ENCODE results near the gene FNIP2. TPM values are rescaled to one million over a fixed set of nuclear protein-coding genes. Genes with fewer than 3 reads are reported as not detected.

The FNIP2 gene
- total and polyA plus RNA-seq, 10 of the 15 experiments (the other 5 are each of a cell fraction or from before 2014, with no cell fraction given) = 0.03 to 0.38 (median 0.15) TPM

GRCh38 chr4:158805635-158806471, 37.0 kb downstream of the FNIP2 start (continued):
- TF ChIP-seq CHD4 (IDR thresholded peaks at IDR 0.05) = no peak
- no peak for TF ChIP-seq CBFB (IDR thresholded peaks at IDR 0.05; ENCODE audit: low read depth)
- no peak; the same call in 1 of the 2 replicates for TF ChIP-seq ZNF384 (IDR thresholded peaks at IDR 0.05; ENCODE audit: borderline replicate concordance, low read depth, low read length)
- TF ChIP-seq SIN3A (IDR thresholded peaks at IDR 0.05; ENCODE audit: low read depth, low read length) = no peak
- no peak for TF ChIP-seq FOXM1 (IDR thresholded peaks at IDR 0.05; ENCODE audit: low read depth, low read length)
- no peak for TF ChIP-seq CBX5 (IDR thresholded peaks at IDR 0.05; ENCODE audit: low read depth)
- TF ChIP-seq SMC3 (IDR thresholded peaks at IDR 0.05; ENCODE audit: borderline replicate concordance, low read length) = no peak
- no peak for TF ChIP-seq HSF1 (IDR thresholded peaks at IDR 0.05; ENCODE audit: low read depth, low read length)
- no peak for TF ChIP-seq HCFC1 (IDR thresholded peaks at IDR 0.05; ENCODE audit: low read length)

DNA sequence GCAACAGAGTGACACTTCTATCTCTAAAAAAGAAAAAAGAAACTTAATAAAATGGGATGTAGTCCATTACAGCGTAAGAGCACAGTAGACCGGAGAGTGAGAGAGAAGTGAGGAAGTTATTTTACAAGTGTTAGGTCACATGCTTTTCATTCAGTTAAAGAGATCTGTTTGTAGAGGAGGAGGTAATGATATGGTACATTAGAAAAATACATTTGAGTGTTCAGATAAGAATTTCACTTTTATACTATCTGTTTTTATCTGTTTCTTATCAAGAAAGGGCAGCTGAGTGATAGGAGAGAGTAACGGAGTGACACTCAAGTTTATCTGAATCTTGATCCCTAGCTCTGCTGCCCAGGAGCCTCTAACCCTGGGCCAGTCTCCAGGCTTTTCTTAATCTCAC, 38.9 kb downstream of the FNIP2 start:
- POLR2A ChIA-PET = no interaction called here
- TF ChIP-seq RFX5 (IDR thresholded peaks at IDR 0.05; ENCODE audit: low read depth, low read length) = no peak
- no peak for TF ChIP-seq IKZF1 (conservative IDR thresholded peaks at IDR 0.05)
- TF ChIP-seq, protein P1, sequence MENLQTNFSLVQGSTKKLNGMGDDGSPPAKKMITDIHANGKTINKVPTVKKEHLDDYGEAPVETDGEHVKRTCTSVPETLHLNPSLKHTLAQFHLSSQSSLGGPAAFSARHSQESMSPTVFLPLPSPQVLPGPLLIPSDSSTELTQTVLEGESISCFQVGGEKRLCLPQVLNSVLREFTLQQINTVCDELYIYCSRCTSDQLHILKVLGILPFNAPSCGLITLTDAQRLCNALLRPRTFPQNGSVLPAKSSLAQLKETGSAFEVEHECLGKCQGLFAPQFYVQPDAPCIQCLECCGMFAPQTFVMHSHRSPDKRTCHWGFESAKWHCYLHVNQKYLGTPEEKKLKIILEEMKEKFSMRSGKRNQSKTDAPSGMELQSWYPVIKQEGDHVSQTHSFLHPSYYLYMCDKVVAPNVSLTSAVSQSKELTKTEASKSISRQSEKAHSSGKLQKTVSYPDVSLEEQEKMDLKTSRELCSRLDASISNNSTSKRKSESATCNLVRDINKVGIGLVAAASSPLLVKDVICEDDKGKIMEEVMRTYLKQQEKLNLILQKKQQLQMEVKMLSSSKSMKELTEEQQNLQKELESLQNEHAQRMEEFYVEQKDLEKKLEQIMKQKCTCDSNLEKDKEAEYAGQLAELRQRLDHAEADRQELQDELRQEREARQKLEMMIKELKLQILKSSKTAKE (IDR thresholded peaks at IDR 0.05; ENCODE audit: low read depth, poor library complexity, severe bottlenecking) = no peak
- no peak for TF ChIP-seq POLR2AphosphoS5 (IDR thresholded peaks at IDR 0.05; ENCODE audit: low read length)
- TF ChIP-seq, protein P2, sequence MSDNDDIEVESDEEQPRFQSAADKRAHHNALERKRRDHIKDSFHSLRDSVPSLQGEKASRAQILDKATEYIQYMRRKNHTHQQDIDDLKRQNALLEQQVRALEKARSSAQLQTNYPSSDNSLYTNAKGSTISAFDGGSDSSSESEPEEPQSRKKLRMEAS (IDR thresholded peaks at IDR 0.05; ENCODE audit: low read depth, low read length) = no peak
- TF ChIP-seq, protein P3, sequence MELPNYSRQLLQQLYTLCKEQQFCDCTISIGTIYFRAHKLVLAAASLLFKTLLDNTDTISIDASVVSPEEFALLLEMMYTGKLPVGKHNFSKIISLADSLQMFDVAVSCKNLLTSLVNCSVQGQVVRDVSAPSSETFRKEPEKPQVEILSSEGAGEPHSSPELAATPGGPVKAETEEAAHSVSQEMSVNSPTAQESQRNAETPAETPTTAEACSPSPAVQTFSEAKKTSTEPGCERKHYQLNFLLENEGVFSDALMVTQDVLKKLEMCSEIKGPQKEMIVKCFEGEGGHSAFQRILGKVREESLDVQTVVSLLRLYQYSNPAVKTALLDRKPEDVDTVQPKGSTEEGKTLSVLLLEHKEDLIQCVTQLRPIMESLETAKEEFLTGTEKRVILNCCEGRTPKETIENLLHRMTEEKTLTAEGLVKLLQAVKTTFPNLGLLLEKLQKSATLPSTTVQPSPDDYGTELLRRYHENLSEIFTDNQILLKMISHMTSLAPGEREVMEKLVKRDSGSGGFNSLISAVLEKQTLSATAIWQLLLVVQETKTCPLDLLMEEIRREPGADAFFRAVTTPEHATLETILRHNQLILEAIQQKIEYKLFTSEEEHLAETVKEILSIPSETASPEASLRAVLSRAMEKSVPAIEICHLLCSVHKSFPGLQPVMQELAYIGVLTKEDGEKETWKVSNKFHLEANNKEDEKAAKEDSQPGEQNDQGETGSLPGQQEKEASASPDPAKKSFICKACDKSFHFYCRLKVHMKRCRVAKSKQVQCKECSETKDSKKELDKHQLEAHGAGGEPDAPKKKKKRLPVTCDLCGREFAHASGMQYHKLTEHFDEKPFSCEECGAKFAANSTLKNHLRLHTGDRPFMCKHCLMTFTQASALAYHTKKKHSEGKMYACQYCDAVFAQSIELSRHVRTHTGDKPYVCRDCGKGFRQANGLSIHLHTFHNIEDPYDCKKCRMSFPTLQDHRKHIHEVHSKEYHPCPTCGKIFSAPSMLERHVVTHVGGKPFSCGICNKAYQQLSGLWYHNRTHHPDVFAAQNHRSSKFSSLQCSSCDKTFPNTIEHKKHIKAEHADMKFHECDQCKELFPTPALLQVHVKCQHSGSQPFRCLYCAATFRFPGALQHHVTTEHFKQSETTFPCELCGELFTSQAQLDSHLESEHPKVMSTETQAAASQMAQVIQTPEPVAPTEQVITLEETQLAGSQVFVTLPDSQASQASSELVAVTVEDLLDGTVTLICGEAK (IDR thresholded peaks at IDR 0.05; ENCODE audit: borderline replicate concordance) = no peak

More for the DNA sequence above, 38.9 kb downstream of the FNIP2 start:
- Histone ChIP-seq H3K4me2 (ENCODE audit: control insufficient read depth, insufficient read depth) (no peak overlapping the region), H3K9me3 (replicated peaks; ENCODE audit: control insufficient read depth, insufficient read depth, low read length) (no peaks in the 10 kb centered on the region), H3K9ac (ENCODE audit: control insufficient read depth, insufficient read depth, low read length) (no peak overlapping the region), H3K36me3 (ENCODE audit: control insufficient read depth in 2 of 2, insufficient read depth in 2 of 2, low read length in 1 of 2) (no peaks in the 10 kb centered on the region), H3K4me3 (no peak overlapping the region), H2AFZ (ENCODE audit: control insufficient read depth, low read depth, low read length) (no peak overlapping the region), H3K4me1 (ENCODE audit: control insufficient read depth, insufficient read depth, low read length) (peaks cover 30% of the 10 kb centered on the region), H4K20me1 (ENCODE audit: control insufficient read depth, insufficient read depth) (no peaks in the 10 kb centered on the region), H3K79me2 (ENCODE audit: control insufficient read depth, insufficient read depth, low read length) (peaks cover 3% of the 10 kb centered on the region), H3K27ac (ENCODE audit: control insufficient read depth, insufficient read depth) (no peak overlapping the region), H3K27me3 (replicated peaks in 1 of 2; ENCODE audit: control insufficient read depth in 2 of 2, insufficient read depth in 2 of 2, low read length in 1 of 2) (no peaks in the 10 kb centered on the region; a peak in 1 of 4 replicates)
- DNase-seq (ENCODE audit: low read depth, low spot score) (no peak), ATAC-seq (no peak), FAIRE-seq (no peak)
- intact Hi-C loops (cut with micrococcal nuclease; ENCODE audit: unreplicated experiment) = no loop called here
- RAD21 ChIA-PET (ENCODE audit: unreplicated experiment) = interaction anchor here (1.3 kb wide), 1 partner anchor 8 kb away, joined by 3 read pairs; no protein-coding TSS in a partner anchor
- SMC1A ChIA-PET (ENCODE audit: uncharacterized antibody, unreplicated experiment) = interaction anchor here (0.6 to 16.0 kb wide), 6 partner anchors 8 to 210 kb away, joined by 3 to 291 read pairs (median 3); no protein-coding TSS in a partner anchor
- WGBS (ENCODE audit: insufficient coverage, insufficient replicate concordance, low lambda C conversion rate, missing lambda C conversion rate) = 84% methylated on average over 3 of the region's 3 CpGs
- BruUV-seq (replicated peaks) = no TSS peak
- in situ Hi-C loops (cut with MboI) = no loop called here
- CTCF ChIA-PET = no interaction called here

All from GM12878 (cell line).